Subcutaneous adipose tissue (tissue), 4 donors: ENCODE results near the gene CCSER2. TPM values are rescaled to one million over a fixed set of nuclear protein-coding genes. Genes with fewer than 3 reads are reported as not detected.

Source experiments
- CTCF ChIP-seq: fragments of 450-650 bp; IDR thresholded peaks from one replicate; pipeline ENCODE4 v1.5.1; 2016; ENCODE audit warnings: low read depth, mild to moderate bottlenecking, control low read depth, antibody characterized with exemption, moderate library complexity
- total RNA-seq, 4 donors: library from RNA; depleted of rRNA; stranded (reverse); fragments of >200 nt; gene quantifications; one replicate each; pipeline ENCODE4 v1.1.0, GENCODE V29; 2016

The CCSER2 gene
- total RNA-seq, 4 donors from 2014 or later = 43.7 to 63.9 (median 58.1) TPM

- no peak for TF ChIP-seq CTCF
Measured at GRCh38 chr10:84292502-84292901, 35.9 kb upstream of the CCSER2 start.

- TF ChIP-seq CTCF = no peak
Measured at GRCh38 chr10:84293171-84293570, 35.2 kb upstream of the CCSER2 start.

- TF ChIP-seq CTCF = no peak
Measured at GRCh38 chr10:84293574-84294016, 34.8 kb upstream of the CCSER2 start.

- TF ChIP-seq CTCF = no peak
Measured at GRCh38 chr10:84294766-84295447, 33.5 kb upstream of the CCSER2 start.

- TF ChIP-seq CTCF = no peak
Measured at GRCh38 chr10:84296091-84296981, 32.1 kb upstream of the CCSER2 start.

GRCh38 chr10:84298057-84298456 lies 30.3 kb upstream of the CCSER2 start:
- TF ChIP-seq CTCF = no peak

GRCh38 chr10:84302223-84302622 lies 26.2 kb upstream of the CCSER2 start:
- no peak for TF ChIP-seq CTCF
